WTC11 (cell line): Measurements from ENCODE around the gene WSCD2.

ENCODE experiments used
- NR2C2 ChIP-seq: sonication (generic); formaldehyde crosslinking; IDR thresholded peaks from 2 replicates; pipeline ENCODE4 v1.8.0; 2022; ENCODE audit warnings: mild to moderate bottlenecking, missing genetic modification reagents
- ZNF121 ChIP-seq: sonication (generic); formaldehyde crosslinking; IDR thresholded peaks from 2 replicates; pipeline ENCODE4 v1.8.0; 2023; ENCODE audit warnings: missing genetic modification reagents
- ZNF423 ChIP-seq: fragments of 250-450 bp; sonication (Bioruptor Pico); IDR thresholded peaks from 2 replicates; pipeline ENCODE4 v2.1.2; 2022; ENCODE audit warnings: mild to moderate bottlenecking, moderate library complexity
- TF ChIP-seq, protein P1 (sequence below): sonication (generic); formaldehyde crosslinking; IDR thresholded peaks from 2 replicates; pipeline ENCODE4 v1.8.0; 2022; ENCODE audit warnings: mild to moderate bottlenecking, missing genetic modification reagents
- TF ChIP-seq, protein P2 (sequence below): fragments of 200-600 bp; IDR thresholded peaks from 2 replicates; pipeline ENCODE4 v1.8.0; 2022; ENCODE audit warnings: antibody characterized with exemption
- TF ChIP-seq, protein P3 (sequence below): sonication (generic); formaldehyde crosslinking; IDR thresholded peaks from 2 replicates; pipeline ENCODE4 v1.8.1; 2022; ENCODE audit warnings: missing genetic modification reagents, borderline replicate concordance
- TF ChIP-seq, protein P4 (sequence below): sonication (generic); formaldehyde crosslinking; IDR thresholded peaks from 2 replicates; pipeline ENCODE4 v1.8.1; 2023; ENCODE audit warnings: mild to moderate bottlenecking, missing genetic modification reagents

DNA sequence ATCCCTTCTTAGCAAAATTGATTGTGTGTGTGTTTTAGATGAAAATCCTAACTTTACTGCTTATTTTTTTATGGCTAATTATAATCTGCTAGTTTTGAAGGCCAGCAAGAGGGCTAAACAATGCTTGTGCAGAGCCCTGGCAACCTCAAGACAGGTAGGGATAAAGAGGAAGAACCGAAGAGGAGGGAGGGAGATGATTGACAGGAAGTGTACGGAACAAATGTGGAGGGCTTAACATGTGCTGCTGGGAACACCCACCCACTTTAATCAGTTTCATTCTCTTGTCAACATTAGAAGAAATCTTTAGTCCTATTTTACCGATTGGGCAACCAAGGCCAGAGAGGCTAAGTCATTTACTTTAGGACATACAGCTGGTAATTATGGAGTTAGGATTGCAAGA is 1.4 kb upstream of the WSCD2 start:
- TF ChIP-seq NR2C2 (CRISPR knock-in tag) (no peak), ZNF121 (CRISPR knock-in tag) (no peak), ZNF423 (no peak)
- TF ChIP-seq, protein P1, sequence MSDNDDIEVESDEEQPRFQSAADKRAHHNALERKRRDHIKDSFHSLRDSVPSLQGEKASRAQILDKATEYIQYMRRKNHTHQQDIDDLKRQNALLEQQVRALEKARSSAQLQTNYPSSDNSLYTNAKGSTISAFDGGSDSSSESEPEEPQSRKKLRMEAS (CRISPR knock-in tag) = no peak
- TF ChIP-seq, protein P2, sequence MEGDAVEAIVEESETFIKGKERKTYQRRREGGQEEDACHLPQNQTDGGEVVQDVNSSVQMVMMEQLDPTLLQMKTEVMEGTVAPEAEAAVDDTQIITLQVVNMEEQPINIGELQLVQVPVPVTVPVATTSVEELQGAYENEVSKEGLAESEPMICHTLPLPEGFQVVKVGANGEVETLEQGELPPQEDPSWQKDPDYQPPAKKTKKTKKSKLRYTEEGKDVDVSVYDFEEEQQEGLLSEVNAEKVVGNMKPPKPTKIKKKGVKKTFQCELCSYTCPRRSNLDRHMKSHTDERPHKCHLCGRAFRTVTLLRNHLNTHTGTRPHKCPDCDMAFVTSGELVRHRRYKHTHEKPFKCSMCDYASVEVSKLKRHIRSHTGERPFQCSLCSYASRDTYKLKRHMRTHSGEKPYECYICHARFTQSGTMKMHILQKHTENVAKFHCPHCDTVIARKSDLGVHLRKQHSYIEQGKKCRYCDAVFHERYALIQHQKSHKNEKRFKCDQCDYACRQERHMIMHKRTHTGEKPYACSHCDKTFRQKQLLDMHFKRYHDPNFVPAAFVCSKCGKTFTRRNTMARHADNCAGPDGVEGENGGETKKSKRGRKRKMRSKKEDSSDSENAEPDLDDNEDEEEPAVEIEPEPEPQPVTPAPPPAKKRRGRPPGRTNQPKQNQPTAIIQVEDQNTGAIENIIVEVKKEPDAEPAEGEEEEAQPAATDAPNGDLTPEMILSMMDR = no peak
- TF ChIP-seq, protein P3, sequence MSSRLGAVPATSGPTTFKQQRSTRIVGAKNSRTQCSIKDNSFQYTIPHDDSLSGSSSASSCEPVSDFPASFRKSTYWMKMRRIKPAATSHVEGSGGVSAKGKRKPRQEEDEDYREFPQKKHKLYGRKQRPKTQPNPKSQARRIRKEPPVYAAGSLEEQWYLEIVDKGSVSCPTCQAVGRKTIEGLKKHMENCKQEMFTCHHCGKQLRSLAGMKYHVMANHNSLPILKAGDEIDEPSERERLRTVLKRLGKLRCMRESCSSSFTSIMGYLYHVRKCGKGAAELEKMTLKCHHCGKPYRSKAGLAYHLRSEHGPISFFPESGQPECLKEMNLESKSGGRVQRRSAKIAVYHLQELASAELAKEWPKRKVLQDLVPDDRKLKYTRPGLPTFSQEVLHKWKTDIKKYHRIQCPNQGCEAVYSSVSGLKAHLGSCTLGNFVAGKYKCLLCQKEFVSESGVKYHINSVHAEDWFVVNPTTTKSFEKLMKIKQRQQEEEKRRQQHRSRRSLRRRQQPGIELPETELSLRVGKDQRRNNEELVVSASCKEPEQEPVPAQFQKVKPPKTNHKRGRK = no peak
- TF ChIP-seq, protein P4, sequence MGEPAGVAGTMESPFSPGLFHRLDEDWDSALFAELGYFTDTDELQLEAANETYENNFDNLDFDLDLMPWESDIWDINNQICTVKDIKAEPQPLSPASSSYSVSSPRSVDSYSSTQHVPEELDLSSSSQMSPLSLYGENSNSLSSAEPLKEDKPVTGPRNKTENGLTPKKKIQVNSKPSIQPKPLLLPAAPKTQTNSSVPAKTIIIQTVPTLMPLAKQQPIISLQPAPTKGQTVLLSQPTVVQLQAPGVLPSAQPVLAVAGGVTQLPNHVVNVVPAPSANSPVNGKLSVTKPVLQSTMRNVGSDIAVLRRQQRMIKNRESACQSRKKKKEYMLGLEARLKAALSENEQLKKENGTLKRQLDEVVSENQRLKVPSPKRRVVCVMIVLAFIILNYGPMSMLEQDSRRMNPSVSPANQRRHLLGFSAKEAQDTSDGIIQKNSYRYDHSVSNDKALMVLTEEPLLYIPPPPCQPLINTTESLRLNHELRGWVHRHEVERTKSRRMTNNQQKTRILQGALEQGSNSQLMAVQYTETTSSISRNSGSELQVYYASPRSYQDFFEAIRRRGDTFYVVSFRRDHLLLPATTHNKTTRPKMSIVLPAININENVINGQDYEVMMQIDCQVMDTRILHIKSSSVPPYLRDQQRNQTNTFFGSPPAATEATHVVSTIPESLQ (CRISPR knock-in tag) = no peak
